Measurements from ENCODE around the gene TJP1.
"Not testable (repeated sequence)": the region's sequence is repeated elsewhere in the genome, so short reads cannot be mapped to it uniquely, and the experiment has no call there.

Gene TJP1

GRCh38 chr15:29838352-29839010, 16.2 kb upstream of the TJP1 start:
- DNase-seq (ENCODE audit: low read depth in 2 of 2): no peak

DNA sequence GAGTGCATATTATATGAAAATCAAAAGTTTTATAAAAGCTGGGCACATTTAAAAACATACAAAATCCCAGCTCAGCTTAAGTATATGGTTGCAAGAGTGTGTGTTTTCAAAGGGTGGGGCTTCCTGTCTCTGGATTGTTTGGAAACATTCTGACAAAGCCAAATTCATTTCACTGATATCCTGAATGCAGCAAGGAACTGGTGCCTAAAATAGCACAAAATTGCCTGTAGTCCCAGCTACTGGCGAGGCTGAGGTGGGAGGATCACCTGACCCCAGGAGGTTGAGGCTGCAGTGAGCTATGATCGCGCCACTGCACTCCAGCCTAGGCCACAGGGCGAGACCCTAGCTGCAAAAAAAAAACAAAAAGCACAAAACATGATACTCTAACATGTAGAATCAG, 13.0 kb upstream of the TJP1 start:
- DNase-seq (ENCODE audit: low read depth in 2 of 2): no peak

- DNase-seq (ENCODE audit: low read depth in 2 of 2): no peak
Observed at GRCh38 chr15:29832709-29833108, 10.4 kb upstream of the TJP1 start.

DNA sequence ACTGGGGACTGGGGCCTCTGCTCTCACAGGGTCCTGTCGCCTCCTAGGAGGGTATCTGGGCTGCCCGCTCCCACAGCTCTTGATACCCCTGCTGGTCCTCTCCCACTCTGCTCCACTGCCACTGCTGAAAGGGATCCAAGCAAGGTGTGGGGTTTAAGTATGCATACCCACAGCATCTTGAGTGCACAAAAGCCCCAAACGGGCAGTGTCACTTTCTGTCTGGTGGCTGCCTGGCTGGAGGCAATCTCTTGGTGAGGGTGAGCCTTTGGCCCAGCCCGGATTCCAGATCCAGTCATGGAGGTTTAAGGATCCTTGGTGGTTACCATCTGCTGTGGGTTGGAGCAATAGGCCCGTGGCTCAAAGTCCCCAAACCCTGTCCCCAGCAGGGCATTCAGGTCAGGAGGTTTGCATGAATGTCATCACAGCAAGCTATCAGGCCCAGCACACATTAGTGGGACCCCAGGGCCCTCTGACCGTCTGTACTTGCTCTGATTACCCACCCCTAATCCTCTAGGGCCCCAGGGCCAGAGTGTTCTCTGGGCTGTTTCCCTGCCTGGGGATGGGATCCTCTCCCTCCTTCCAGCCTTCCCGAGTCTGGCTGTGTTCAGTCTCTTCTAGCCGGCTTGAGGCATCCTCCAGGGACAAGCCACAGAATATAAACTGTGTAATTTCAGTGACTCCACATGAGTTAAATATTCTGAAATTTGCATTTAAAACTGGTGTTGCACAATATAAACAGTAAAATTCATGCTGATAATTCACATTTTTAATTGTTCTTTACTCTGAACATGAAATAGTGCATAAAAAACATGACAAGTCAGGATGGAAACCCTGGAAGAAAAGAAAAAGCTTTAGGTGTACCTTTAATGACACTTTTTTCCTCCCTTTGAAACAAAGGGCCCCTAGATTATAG, 4.9 kb upstream of the TJP1 start:
- no peak for DNase-seq (ENCODE audit: low read depth in 2 of 2)

DNA sequence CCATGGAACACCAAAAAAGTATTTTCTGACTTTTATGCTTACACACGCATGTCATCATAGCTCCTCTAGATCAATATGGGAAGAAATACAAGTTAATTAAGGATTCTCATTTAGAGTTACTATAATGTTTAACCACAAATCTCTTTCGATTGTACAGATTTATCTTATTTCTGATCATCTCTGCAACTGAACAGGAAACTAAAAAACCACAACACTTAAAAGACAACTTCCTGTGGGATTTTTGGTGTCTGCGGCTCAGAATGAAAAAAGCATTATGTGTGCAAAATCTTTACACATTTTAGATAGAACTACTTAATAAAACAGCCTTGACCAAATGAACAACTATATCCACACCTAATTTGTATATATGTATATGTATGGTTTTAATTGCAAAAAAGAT, 3.0 kb upstream of the TJP1 start:
- no peak for DNase-seq (ENCODE audit: low read depth in 2 of 2)

GRCh38 chr15:29822684-29823459, 604 bp upstream of the TJP1 start:
- DNase-seq (ENCODE audit: low read depth in 2 of 2): no peak

DNA sequence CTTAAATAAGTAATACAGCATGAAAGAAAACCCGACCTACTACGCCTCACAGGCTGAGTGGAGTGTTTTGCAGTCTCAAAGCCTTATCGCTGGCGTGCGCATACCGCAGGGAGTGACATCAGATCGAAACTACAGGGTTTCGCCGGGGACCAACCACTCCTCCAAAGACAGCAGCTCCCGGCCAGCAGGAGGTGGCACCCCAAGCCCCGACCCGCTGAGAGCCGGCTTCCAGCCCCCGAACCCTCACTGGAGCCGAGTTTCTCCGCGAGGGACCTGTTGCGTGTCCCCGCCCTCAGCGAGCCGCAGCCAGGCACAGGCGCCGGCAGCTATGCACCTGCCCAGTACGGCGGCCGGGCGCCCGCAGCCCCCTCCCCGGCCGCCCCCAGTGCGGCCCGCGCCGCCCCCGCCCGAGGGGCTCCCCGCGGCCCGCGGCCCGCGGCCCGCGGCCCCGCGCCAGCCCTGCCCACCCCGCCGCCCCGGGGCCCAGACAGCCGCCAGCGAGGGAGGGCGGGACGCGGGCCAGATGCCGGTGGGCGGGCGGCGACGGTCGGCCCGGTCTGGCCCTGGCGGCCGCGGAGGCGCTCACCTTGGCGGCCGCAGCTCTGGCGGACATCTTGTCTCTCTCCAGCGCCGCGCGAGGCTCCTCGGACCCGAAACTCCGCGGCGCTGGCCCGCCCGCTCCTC, 710 bp downstream of the TJP1 start:
- no peak for DNase-seq (ENCODE audit: low read depth in 2 of 2)

- DNase-seq (ENCODE audit: low read depth in 2 of 2): no peak
Observed at GRCh38 chr15:29820394-29821154, 1.7 kb downstream of the TJP1 start.

- no peak for DNase-seq (ENCODE audit: low read depth in 2 of 2)
Observed at GRCh38 chr15:29819979-29820378, 2.3 kb downstream of the TJP1 start.

GRCh38 chr15:29818141-29818540, 4.1 kb downstream of the TJP1 start:
- DNase-seq (ENCODE audit: low read depth in 2 of 2): no peak

DNA sequence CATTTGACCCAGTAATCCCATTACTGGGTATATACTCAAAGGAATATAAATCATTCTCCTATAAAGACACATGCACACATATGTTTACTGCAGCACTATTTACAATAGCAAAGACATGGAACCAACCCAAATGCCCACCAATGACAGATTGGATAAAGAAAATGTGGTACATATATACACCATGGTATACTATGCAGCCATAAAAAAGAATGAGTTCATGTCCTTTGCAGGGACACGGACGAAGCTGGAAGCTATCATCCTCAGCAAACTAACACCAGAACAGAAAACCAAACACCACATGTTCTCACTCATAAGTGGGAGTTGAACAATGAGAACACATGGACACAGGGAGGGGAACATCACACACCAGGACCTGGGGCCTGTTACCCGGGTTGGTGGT, 4.8 kb downstream of the TJP1 start:
- not testable (repeated sequence) for DNase-seq (ENCODE audit: low read depth in 2 of 2)

DNA sequence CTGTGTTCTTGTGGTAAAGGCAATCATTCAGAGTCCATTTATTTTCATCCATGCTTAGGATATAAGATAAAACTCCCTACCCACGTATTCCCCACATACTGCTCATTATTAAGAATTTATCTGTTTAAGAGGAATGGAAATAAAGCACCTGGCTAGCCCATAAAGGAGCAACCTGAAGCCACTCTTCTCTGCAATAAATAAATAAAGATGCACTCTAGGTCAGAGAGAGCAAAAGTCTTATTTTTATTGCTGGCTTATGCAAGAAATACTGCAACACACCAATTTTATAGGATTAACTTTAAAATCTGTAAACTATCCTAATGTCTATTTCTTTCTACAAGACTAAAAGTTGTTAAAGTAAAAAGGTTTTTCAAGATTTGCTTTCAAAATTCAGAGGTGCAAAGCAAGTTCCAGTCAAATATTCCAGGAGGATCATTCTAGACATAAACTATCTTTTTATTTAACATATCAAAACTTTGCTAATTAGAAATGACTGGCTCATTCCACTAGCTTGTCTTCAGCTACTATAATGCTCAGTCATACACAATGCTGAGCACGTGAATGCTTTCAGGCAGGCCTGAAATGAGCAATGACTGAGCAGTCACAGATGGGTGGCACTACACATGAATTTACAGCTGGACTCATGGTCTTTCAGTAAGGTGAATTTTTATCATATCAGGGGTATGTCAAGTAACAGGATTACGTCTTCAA, 7.1 kb downstream of the TJP1 start:
- DNase-seq (ENCODE audit: low read depth in 2 of 2): no peak

- no peak for DNase-seq (ENCODE audit: low read depth in 2 of 2)
Observed at GRCh38 chr15:29813009-29813408, 9.3 kb downstream of the TJP1 start.

- no peak for DNase-seq (ENCODE audit: low read depth in 2 of 2)
Observed at GRCh38 chr15:29812384-29812694, 9.9 kb downstream of the TJP1 start.

DNA sequence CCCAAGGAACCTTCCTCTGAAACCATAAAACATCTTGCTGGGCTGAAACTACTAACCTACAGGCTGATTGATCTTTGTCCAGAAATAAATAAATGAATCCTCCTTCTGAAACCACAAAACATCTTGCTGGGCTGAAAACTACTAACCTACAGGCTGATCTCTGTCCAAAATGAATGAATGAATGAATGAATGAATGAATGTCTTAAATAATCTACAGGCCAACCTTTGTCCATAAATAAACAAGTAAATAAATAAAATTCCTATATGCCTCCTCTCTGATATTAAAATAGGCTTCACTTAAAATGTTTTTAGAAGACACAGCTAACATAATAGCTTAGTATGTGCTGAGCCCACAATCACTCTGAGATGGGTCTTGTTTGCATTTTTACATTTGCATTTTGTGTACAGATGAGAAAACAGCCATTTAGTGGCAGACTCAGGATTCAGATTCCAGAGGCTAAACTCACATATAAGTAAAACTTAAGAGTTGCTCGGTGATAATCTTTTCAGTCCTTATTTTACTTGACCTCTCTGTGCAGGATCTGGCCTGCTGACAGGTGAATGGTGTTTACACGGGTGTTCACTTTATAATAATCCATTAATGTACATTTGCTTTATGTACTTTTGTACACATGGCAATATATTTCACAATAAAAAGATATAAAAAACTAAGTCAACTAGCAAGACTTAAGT, 10.4 kb downstream of the TJP1 start:
- DNase-seq (ENCODE audit: low read depth in 2 of 2): no peak

DNA sequence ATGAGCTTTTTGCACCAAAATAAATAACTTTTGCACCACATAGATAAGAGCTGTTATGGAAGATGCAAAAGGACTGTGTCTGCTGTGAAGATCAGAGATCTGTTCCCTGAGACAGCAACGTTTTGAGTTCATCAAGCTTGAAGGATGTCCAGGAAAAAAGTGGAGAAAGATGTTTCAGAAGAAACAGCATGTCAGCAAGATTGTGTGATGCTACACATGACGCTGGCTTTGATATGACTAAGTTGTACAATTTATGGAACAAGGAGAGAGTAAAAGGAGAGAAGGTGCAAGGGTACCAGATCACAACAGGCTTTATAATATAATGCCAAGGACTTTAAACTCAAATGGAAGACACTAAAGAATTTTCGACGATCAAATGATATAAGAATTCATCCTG, 16.6 kb downstream of the TJP1 start:
- no peak for DNase-seq (ENCODE audit: low read depth in 2 of 2)

DNA sequence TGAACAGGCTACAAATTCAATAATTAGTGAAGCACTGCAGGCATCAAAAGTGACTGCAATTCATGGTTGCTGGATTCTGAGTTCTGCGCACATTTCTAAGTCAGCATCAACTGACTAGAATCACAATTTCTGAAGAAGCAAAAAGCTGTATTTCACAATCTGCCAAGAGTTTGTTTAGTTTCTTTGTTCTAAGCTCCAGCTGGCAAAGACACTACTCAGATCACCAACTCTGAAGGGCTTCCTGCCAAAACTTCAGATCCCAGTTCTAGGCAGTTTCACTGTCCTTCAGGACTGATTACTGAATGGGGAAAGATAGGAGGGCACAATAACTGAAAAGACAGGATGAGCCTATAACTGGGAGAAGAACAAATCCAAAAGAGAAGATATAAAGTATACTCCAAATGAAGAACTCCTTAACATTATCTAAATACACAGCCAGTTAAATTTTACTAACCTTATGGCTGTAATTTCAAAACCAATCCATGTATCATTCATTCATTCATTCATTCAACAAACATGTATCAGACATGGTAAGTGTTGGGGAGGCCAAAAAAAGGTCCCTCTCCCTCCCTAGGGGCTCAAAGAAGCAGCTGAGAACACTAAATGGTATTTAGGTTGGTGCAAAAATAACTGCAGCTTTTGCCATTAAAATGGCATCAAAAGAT, 17.1 kb downstream of the TJP1 start:
- no peak for DNase-seq (ENCODE audit: low read depth in 2 of 2)

- no peak for DNase-seq (ENCODE audit: low read depth in 2 of 2)
Observed at GRCh38 chr15:29802411-29802810, 19.9 kb downstream of the TJP1 start.
